Neural crest cell (in vitro differentiated cells): Measurements from ENCODE around the gene GDPD4. TPM values are rescaled to one million over a fixed set of nuclear protein-coding genes. Genes with fewer than 3 reads are reported as not detected.

Source experiments
- DNase-seq: peaks from one replicate; pipeline ENCODE4 v3.0.0; 2021; ENCODE audit warnings: low read depth, mixed read lengths, low spot score
- H3K27ac Mint-ChIP-seq: one replicate; pipeline ENCODE4 v1.8.0; 2021; ENCODE audit warnings: mild to moderate bottlenecking, mixed read lengths; ENCODE audit not compliant: unreplicated experiment
- H3K27me3 Mint-ChIP-seq: 2 replicates; pipeline ENCODE4 v1.8.0; 2021; ENCODE audit warnings: low read depth, mild to moderate bottlenecking, mixed read lengths
- H3K36me3 Mint-ChIP-seq: 2 replicates; pipeline ENCODE4 v1.8.0; 2021; ENCODE audit warnings: low read depth, mild to moderate bottlenecking, mixed read lengths
- H3K4me1 Mint-ChIP-seq: 2 replicates; pipeline ENCODE4 v1.8.0; 2021; ENCODE audit warnings: mixed read lengths
- H3K4me3 Mint-ChIP-seq: one replicate; pipeline ENCODE4 v1.8.0; 2021; ENCODE audit warnings: mild to moderate bottlenecking, mixed read lengths
- H3K9me3 Mint-ChIP-seq: 2 replicates; pipeline ENCODE4 v1.8.0; 2021; ENCODE audit warnings: mixed read lengths
- CTCF ChIP-seq: fragments of 200-600 bp; sonication (generic); conservative IDR thresholded peaks from 2 replicates; pipeline ENCODE4 v1.5.0; 2021; ENCODE audit warnings: antibody characterized with exemption, mild to moderate bottlenecking
- total RNA-seq: library from RNA; stranded (reverse); gene quantifications from 2 replicates; pipeline ENCODE4 v1.2.1, GENCODE V29; 2021

Gene GDPD4
- total RNA-seq, 1 donor from 2014 or later: not detected

- H3K4me1 Mint-ChIP-seq: peaks cover 33% of the 10 kb centered on the region
- peak overlapping the region; percentile 36 for H3K27ac Mint-ChIP-seq
- no peak overlapping the region for H3K4me3 Mint-ChIP-seq
- no peaks in the 10 kb centered on the region for H3K9me3 Mint-ChIP-seq
- no peak for TF ChIP-seq CTCF
- no peaks in the 10 kb centered on the region for H3K36me3 Mint-ChIP-seq
- no peak for DNase-seq
- H3K27me3 Mint-ChIP-seq: no peaks in the 10 kb centered on the region
Observed at GRCh38 chr11:77170107-77170506, 131.4 kb downstream of the GDPD4 start.

GRCh38 chr11:77167791-77168190, 133.7 kb downstream of the GDPD4 start:
- no peak overlapping the region for H3K27ac Mint-ChIP-seq
- no peak overlapping the region for H3K4me3 Mint-ChIP-seq
- H3K9me3 Mint-ChIP-seq: no peaks in the 10 kb centered on the region
- TF ChIP-seq CTCF: no peak
- no peaks in the 10 kb centered on the region for H3K27me3 Mint-ChIP-seq
- H3K4me1 Mint-ChIP-seq: peaks cover 19% of the 10 kb centered on the region
- no peaks in the 10 kb centered on the region for H3K36me3 Mint-ChIP-seq
- no peak for DNase-seq

- Mint-ChIP-seq H3K27ac (peak overlapping the region; percentile 27), H3K36me3 (no peaks in the 10 kb centered on the region), H3K27me3 (no peaks in the 10 kb centered on the region), H3K4me1 (peaks cover 12% of the 10 kb centered on the region), H3K4me3 (no peak overlapping the region), H3K9me3 (no peaks in the 10 kb centered on the region)
- no peak for DNase-seq
- TF ChIP-seq CTCF: no peak
Observed at GRCh38 chr11:77167111-77167626, 134.3 kb downstream of the GDPD4 start.

Other genes starting within 250 kb of the GDPD4 start
- 25.8 and 26.2 TPM in 2 replicates for gene CAPN5, start 234.7 kb downstream of the GDPD4 start, total RNA-seq
- gene OMP, start 198.8 kb downstream of the GDPD4 start, total RNA-seq: 1.4 TPM in 1 of 2 replicates, not detected in the other
- gene MYO7A, start 173.4 kb downstream of the GDPD4 start, total RNA-seq: 2.1 and 2.5 TPM in 2 replicates
- gene PAK1, start 172.4 kb upstream of the GDPD4 start, total RNA-seq: 60.5 and 67.7 TPM in 2 replicates